Measurements from ENCODE around the gene SPATA25.
"Not testable (repeated sequence)": the region's sequence is repeated elsewhere in the genome, so short reads cannot be mapped to it uniquely, and the experiment has no call there.

Gene SPATA25, protein sequence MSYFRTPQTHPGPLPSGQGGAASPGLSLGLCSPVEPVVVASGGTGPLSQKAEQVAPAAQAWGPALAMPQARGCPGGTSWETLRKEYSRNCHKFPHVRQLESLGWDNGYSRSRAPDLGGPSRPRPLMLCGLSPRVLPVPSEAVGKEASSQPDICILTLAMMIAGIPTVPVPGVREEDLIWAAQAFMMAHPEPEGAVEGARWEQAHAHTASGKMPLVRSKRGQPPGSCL

DNA sequence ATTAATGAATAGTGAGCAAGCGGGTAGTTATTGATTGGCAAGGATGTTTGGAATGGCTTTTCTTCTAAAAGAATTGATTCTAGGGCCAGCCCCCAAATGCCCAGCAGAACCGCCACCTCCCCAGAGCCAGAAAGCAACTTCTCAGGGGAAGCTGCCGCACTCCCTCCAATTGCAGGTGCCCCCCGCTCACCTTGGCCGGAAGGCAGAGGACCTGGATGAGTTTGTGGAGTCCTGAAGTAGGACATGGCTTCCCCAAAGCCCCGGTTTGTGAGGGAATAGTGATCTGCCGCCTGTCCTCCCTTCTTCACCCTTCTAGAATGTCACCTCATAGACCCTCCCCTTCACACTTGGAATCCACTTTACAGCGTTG lies at the start of gene SPATA25:
SPATA25 (minus strand) TSS at position 277 of the 370 bp plus-strand sequence; CDS start at position 245, 32 bp downstream.
- no peak for DNase-seq (ENCODE audit: low read depth in 2 of 2, low spot score in 1 of 2)

DNA sequence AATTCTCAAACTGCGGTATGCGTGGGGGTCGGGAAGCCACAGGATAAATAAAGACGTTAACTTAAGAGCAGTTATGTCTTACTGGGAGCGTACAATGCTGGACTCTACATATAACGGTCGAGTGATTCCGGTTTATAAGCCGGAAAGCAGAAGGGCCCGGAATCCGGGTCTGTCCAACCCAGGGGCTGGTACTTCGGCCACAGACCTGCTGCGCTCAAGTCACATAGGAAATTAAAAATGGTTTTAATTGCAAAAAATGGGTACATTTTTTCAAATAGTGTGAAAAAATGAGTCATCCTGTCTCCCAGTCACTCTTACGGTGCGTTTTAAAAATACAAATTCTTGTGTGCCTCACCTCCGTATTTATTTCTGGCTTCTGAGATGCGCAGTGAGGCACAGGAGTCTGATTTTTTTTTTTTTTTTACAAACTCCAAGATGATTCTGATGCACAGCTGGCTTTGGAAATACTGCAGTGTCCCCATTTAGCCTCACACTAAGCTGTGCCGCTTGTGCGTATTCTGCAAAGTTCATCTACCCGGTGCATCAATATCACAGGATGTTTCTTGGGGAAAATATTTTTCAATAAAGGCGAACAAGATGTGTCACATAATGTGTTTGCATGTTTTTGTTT lies 48.1 kb upstream of the SPATA25 start:
- no peak for DNase-seq (ENCODE audit: low read depth in 2 of 2, low spot score in 1 of 2)

DNA sequence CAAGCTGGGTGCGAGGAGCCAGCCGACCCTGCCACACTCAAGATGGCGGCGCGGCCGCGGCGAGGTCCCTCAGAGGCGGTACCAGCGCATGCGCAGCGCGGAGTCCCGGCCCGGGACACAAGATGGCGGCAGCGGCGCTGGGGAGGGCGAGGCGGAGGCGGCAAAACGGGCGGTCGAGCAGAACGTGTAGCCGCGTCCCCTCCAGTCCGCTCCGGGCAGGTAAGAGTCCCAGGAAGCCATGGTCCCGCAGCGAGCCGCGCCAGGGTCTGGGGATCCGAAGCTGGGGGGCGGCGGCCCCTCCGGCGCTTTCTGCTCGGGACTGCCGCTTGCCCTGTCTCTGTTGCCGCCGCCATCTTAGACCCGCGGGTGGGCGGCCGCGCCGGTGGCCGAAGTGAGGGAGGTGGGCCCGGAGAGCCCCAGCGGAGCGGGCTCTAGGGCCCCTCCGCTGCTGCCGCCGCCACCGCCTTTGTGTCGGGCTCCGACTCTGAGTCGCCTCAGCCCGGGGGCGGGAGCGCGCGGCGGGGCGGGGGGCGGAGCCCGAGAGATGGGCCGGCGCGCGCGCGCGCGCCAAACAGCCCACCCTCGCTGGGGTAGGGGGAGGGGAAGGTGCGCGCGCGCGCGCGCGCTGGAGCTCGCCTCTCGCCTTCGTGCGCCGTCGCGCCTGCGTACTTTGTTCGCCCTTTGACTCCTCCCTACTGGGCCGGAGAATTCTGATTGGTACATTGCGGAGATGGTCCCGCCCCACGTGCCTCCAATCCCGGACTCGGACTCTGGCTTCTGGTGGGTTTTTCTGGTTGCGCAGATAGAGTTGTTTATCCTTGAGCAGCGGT lies 47.4 kb upstream of the SPATA25 start, which contains the start of gene PCIF1:
PCIF1 (plus strand) TSS at position 98 of the 830 bp plus-strand sequence. CDS start 4,317 bp downstream, outside the sequence.
- peak; percentile 96 to 98 for DNase-seq (ENCODE audit: low read depth in 2 of 2, low spot score in 1 of 2)

DNA sequence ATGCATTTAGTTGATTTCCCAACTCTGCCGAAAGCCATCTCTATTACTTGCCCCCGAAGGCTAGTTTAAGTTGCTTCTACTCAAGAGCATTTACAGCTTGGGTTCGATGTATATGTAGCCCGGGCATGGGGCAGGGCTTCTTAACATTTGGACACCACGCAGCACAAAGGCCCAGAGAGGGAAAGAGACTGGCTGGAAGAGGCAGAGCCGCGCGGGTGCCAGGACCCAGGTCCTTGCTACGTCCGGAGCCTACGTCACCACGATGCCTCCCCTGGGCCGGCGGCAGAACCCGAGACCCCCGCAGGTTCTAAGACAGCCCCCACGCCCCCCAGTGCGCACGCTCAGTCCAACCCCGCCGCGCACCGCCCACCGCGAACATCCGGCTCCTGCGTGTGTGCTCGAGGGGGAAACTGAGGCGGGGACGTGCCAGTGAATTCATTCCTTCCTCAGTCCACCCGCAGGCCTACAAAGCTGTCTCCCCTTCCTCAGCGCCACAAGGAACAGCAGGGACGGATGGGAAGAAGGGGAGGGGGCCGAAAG lies 46.7 kb upstream of the SPATA25 start:
- DNase-seq (ENCODE audit: low read depth in 2 of 2, low spot score in 1 of 2): peak in 1 of 2 donors; percentile 17

DNA sequence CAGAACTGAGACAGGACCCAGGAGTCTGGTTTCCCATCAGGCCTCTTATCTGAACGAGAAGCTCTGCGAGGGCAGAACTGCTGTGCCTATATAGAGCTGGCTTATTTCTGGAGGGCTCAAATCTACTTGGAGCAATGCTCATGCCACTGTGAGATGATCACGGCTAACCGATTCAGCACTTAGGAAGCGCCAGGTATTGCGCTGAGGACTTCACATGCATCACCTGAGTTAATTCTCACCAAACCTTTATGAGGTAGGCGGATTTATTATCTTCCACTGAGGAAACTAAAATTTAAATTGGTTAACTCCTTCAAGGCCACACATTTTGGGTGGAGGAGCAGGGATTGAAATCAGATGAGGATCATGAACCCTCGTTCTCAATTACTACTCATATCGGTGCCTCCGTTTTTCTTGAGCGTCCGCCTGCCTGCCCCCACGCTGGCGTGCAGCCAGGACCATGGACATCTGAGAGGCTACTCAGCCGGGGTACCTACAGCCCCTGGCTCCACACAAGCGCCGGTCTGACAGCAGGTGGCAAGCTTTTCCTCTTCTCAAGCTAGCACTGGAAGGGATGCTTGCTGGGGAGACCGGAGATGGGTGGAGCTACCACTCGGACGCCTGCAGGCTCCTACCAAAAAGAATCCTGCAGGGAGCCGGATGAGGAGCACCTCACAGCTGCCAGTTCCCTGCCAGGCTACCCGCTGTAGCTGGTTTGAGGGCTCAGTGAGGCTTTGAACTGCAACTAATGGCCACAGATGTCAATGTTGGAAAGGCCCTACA lies 46.0 kb upstream of the SPATA25 start:
- DNase-seq (ENCODE audit: low read depth in 2 of 2, low spot score in 1 of 2): peak; percentile 24 to 34

DNA sequence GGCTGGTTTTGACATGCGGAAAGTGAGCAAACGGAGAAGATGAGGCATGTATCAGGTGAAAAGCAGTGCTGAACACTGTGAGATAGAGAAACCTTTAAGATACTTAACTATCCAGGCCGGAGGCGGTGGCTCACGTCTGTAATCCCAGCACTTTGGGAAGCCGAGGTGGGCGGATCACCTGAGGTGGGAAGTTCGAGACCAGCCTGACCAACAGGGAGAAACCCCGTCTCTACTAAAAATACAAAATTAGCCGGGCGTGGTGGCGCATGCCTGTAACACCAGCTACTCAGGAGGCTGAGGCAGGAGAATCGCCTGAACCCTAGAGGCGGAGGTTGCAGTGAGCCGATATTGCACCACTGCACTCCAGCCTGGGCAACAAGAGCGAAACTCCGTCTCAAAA lies 44.3 kb upstream of the SPATA25 start:
- DNase-seq (ENCODE audit: low read depth in 2 of 2, low spot score in 1 of 2): not testable (repeated sequence)

DNA sequence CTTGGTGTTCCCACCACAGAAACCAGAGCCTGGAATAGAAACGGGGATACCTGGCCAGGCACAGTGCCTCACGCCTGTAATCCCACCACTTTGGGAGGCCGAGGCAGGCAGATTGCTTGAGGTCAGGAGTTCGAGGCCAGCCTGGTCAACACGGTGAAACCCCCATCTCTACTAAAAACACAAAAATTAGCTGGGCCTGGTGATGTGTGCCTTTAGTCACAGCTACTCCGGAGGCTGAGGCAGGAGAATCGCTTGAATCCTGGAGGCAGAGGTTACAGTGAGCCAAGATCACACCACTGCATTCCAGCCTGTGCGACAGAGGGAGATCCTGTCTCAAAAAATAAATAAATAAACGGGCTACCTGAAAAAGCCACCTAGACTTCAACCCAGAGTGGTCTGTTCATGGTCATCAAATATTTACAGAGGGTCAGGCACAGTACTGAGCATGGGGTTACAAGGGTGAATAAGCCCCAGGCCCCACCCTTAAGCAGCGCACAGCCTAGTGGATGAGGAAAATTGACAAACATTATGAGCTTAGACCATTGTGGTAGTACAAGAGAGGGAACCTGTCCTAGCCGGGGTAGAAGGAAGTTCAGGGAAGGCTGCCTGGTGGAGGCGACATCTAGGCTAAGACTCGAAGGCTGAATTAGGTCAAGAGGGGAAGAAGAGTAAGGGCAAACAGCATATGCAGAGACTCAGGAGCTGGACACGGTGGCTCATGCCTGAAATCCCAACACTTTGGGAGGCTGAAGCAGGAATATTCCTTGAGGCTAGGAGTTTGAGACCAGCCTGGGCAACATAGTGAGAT lies 39.9 kb upstream of the SPATA25 start:
- no peak for DNase-seq (ENCODE audit: low read depth in 2 of 2, low spot score in 1 of 2)

DNA sequence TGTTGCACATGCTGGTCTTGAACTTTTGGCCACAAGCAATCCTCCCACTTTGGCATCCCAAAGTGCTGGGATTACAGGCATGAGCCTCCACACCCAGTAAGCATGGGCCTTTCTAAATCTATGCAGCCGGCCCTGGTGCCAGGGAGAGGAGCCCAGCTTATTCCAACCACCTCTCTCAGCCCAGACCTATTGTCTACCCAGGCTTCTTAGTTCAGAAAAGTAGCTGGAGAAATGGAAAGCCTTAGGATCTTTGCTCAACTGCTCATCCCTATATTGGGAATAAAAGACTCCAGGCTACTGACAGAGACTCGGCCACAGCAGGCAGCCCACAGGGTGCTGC lies 39.3 kb upstream of the SPATA25 start:
- no peak for DNase-seq (ENCODE audit: low read depth in 2 of 2, low spot score in 1 of 2)

DNA sequence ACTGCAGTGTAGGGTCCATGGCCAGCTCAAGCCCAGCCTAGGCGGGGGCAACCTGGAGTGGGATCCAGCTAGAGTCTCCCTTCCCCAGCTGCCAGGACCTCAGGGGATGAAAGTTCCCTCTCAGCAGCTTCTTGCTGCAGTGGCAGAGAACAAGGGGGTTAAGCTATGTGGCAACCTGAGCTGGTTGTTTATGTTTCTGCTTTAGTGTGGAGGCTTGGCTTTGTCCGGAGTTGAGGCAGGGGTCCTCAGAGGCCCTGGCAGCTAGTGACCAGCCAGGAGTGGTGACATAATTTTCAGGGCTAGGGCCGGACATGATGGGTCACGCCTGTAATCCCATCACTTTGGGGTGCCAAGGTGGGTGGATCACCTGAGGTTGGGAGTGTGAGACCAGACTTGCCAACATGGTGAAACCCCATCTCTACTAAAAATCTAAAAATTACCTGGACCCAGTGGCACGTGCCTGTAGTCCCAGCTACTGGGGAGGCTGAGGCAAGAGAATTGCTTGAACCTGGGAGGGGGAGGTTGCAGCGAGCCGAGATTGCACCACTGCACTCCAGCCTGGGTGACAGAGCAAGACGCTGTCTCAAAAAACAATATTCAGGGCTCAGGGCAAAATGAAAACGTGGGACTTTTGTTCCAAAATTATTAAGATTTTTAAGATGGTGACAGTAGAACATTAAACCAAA lies 38.5 kb upstream of the SPATA25 start:
- DNase-seq (ENCODE audit: low read depth in 2 of 2, low spot score in 1 of 2): no peak

DNA sequence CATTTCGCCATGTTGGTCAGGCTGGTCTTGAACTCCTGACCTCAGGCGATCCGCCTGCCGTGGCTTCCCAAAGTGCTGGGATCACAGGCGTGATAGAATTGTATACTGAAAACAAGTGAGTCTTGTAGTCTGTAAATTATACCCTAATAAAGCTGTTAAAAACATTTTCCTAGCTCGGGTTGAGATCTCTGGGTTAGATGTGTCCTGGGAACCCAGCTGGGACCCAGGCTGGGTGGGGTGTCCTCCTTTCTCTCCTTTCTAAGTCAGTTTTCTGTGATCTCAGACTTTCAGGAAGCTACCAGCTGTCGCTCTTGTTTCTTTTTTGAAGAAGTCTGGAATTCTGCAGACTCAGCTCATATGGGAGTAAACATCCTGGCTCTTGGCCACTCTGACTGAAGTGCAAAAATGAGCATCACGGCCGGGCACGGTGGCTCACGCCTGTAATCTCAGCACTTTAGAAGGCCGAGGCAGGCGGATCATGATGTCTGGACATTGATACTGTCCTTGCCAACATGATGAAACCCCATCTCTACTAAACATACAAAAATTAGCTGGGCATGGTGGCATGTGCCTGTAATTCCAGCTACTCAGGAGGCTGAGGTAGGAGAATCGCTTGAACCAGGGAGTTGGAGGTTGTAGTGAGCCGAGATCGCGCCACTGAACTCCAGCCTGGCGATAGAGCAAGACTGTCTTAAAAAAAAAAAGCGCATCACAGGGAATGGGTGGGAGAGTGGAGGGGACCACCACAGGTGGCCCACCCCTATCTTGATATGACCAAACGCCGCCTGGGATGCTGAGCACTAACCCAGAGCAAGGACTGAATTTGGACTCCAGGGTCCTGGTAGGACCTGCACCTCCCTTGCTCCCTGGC lies 37.2 kb upstream of the SPATA25 start:
- DNase-seq (ENCODE audit: low read depth in 2 of 2, low spot score in 1 of 2): no peak

DNA sequence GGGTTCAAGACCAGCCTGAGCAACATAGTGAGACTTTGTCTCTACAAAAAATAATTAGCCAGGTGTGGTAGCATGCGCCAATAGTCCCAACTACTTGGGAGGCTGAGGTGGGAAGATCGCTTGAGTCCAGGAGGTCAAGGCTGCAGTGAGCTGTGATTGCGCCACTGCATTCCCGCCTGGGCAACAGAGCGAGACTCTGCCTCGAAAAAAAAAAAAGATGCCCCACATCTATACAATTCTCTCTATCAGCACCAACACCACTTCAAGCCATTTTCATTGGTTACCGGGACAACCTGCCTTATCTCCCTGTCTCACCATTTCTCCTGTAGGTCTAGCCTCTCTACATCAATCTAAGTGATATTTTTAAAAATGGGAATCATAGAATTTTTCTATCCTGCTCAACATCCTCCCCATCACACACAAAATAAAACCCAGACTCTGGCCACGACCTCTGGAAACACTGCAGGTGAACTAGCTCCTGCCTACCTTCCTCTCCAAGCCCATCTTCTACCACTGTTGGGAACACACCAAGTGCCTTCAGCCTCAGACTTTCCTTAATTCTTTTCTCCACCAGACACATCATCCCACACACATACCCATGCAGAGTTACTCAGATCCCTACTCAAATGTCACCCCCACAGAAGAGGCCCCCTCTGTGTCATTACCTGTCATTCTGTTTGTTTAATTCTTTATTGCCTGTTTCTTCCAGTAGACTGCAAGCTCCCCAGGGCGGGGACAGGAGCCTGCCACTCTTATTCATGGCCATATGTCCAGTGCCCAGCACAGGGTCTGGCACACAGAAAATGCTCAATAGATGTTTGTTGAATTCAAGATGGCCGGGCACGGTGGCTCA lies 34.1 kb upstream of the SPATA25 start:
- no peak for DNase-seq (ENCODE audit: low read depth in 2 of 2, low spot score in 1 of 2)

DNA sequence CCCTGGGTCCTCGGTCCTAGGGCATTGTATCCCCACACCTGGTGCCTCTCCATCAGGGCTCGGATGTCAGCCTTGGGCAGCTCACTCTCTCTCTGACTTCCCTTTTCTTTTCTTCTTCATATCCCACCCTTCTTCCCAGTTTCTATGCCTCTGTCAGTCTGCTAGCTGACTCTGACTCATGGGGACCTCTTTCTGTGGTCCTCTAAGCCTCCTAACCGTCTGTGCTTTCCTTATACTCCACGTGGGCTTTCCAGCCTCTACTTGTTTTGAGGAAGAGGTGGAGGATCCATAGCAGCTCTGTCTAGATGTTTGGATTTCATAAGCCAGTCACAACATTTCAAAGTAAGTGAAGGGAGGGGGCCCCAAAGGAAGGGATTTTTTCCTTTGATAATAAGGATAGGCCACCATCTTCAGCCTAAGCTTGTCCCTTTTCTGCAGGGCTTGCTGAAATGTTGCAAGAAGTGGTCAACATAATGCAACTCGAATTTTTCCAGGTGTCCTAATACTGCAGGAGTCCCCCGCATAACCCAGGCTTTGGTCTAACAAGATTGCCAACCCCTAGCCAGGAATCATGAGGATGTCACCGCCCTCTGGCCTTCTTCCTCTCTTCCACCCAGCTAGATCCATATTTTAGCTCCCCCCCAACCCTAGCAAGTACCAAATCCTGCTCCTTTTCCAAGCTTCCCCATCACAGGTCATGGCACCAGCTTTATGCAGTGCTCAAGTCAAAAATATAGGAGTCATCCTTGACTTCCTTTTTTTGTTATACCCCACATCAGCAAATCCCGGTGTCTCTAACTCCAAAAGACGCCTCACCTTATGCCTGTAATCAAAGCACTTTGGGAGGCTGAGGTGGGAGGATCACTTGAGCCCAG lies 33.3 kb upstream of the SPATA25 start:
- no peak for DNase-seq (ENCODE audit: low read depth in 2 of 2, low spot score in 1 of 2)

DNA sequence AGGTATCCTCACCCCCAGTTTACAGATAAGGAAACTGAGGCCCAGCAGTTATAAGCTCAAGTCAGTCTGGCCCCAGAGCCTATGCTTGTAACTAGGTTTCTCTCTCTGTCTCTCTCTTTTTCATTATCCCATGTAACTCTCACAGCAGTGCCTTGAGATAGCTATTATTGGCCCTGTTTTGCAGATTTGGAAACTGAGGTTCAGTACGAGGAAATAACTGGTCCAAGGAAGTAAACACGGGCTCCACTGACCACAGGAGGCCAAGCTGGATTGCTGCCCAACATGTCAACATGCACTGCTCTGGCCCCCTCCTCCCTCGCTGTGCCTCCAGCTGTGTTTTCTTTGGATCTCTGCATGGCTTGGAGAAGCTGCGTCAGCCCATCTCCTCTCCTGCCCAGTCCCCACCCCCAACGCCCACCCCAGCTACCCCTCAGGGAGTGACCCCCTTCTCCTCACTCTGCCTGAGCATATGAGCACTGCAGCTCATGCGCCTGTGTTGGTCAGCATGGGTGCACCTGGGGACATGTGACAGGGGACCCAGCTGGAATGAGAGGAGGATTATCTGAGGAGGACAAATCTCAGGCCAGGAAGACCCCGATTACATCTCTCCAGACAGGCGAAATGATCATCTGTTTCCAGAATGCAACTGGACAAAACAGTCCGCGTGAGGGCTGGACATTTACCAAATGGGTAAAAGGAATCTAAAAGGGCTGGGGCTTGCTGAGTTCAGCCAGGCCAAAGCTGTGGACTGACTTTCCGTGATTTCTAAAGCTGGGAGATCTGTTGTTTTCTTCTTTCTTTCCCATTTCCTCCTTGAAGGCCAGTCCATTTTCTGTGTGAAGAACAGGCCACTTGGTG lies 32.3 kb upstream of the SPATA25 start:
- DNase-seq (ENCODE audit: low read depth in 2 of 2, low spot score in 1 of 2): no peak

DNA sequence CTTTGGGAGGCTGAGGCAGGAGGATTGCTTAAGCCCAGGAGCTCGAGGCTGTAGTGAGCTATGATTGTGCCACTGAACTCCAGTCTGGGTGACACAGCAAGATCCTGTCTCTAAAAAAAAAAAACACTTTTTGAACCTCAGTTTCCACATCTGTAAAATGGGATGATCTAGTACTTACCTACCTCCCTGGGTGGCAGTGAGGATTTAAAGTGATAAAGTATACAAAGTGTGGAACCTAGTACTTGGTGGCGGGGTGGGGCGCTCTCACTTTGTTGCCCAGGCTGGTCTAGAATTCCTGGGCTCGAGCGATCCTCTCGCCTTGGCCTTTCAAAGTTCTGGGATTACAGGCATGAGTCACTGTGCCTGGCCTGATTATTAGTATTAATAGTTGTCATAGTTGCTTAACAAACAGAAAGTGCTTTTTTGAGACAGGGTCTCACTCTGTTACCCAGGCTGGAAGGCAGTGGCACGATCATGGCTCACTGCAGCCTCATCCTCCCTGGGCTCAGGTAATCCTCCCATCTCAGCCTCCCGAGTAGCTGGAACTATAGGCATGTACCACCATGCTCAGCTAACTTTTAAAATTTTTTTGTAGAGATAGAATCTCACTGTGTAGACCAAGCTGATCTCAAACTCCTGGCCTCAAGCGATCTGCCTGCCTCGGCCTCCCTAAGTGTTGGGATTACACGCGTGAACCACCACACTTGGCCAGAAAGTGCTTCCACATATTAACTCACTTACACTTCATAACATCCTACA lies 31.5 kb upstream of the SPATA25 start:
- DNase-seq (ENCODE audit: low read depth in 2 of 2, low spot score in 1 of 2): no peak

DNA sequence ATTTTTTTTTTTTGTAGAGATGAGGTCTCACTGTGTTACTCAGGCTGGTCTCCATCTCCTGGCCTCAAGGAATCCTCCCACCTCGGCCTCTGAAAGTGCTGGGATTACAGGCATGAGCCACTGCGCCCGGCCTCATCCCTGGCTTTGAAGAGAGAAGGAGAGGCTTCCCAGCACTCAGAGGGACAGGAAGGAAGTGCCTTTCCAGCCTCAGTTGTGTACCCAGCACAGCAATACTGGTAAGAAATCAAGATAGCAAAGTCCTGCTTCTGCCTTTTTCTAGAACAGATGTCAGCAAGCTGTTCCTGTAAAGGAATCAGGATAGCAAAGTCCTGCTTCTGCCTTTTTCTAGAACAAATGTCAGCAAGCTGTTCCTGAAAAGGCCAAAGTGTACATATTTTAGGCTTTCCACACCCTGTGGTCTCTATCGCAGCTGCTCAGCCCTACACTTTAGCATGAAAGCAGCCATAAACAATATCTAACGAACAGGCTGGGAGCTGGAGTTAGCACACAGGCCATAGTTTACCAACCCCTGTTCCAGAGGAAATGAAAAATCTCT lies 30.8 kb upstream of the SPATA25 start:
- no peak for DNase-seq (ENCODE audit: low read depth in 2 of 2, low spot score in 1 of 2)

All from stimulated activated CD8-positive, alpha-beta memory T cell treated with anti-CD3 and anti-CD28 coated beads, Interleukin-4, amount 100 ng/mL, for 1 hour (primary cell).